ENCODE results near the gene KRT36.

The KRT36 gene

GRCh38 chr17:41481036-41481435, 8.7 kb downstream of the KRT36 start, which contains the start of gene KRT35:
Gene KRT35, minus strand, starts transcription at chr17:41481151. Its CDS starts 54 bp downstream, at chr17:41481097.
- Histone ChIP-seq H3K4me3 (ENCODE audit: insufficient read length, low read depth) (no peak within 1 kb of the TSS), H3K27me3 (ENCODE audit: insufficient read depth, insufficient read length) (no peaks in the 10 kb centered on the region), H3K4me1 (ENCODE audit: insufficient read depth, insufficient read length) (no peaks in the 10 kb centered on the region), H3K9ac (ENCODE audit: insufficient read length, low read depth) (no peak within 1 kb of the TSS), H3K9me3 (ENCODE audit: insufficient read depth, low read length) (no peaks in the 10 kb centered on the region), H3K36me3 (ENCODE audit: insufficient read depth, insufficient read length, low read length) (no peaks in the 10 kb centered on the region)
- TF ChIP-seq SUZ12 (IDR thresholded peaks at IDR 0.05; ENCODE audit: extremely low read depth, insufficient read depth, insufficient read length) (no peak), ZNF274 (IDR thresholded peaks at IDR 0.05; ENCODE audit: low read depth, low read length) (no peak), YY1 (IDR thresholded peaks at IDR 0.05; ENCODE audit: insufficient read depth, insufficient read length) (no peak)
- no peak for DNase-seq (ENCODE audit: low read depth, low spot score)

DNA sequence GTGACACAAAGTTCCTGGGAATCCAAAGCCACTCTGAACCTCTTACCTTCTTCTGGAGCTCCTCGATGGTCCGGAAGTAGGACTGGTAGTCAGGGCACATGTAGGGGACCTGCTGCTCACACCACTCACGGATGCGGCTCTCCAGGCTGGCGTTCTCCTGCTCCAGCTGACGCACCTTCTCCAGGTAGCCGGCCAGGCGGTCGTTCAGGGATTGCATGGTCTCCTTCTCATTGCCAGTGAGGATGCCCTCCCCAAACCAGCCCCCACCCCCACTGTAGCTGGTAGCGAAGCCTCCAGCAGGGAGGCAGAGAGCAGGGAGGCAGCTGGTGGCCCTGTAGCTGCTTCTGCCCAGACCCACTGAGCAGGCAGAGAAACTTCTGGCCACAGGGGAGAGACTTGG, 9.1 kb downstream of the KRT36 start:
- DNase-seq (ENCODE audit: low read depth, low spot score) = no peak

DNA sequence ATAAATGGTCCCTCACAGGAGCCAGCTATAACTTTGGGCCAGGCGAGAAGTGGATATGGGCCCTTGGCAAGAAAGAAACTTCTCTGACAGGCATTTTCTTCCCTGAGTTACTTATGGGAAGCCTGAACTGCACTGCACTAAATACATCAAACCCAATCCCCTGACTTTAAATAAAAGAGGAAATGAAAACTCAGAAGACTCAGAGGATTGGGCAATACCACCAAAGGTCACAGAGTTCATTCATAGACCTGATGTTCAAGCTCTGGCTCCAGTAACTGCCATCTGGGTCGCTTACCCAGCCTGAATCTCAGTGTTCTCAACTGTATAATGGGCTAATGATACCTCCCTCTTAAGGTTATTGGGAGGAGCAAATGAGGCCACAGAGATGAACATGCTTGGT, 9.6 kb downstream of the KRT36 start:
- Histone ChIP-seq H3K9ac (ENCODE audit: insufficient read length, low read depth) (no peak overlapping the region), H3K4me1 (ENCODE audit: insufficient read depth, insufficient read length) (no peaks in the 10 kb centered on the region), H3K36me3 (ENCODE audit: insufficient read depth, insufficient read length, low read length) (no peaks in the 10 kb centered on the region), H3K9me3 (ENCODE audit: insufficient read depth, low read length) (no peaks in the 10 kb centered on the region), H3K4me3 (ENCODE audit: insufficient read length, low read depth) (no peak overlapping the region), H3K27me3 (ENCODE audit: insufficient read depth, insufficient read length) (no peaks in the 10 kb centered on the region)
- DNase-seq (ENCODE audit: low read depth, low spot score) = no peak
- TF ChIP-seq ZNF274 (IDR thresholded peaks at IDR 0.05; ENCODE audit: low read depth, low read length) (no peak), SUZ12 (IDR thresholded peaks at IDR 0.05; ENCODE audit: extremely low read depth, insufficient read depth, insufficient read length) (no peak), YY1 (IDR thresholded peaks at IDR 0.05; ENCODE audit: insufficient read depth, insufficient read length) (no peak)

More for the DNA sequence above, 9.1 kb downstream of the KRT36 start:
- Histone ChIP-seq H3K27me3 (ENCODE audit: insufficient read depth, insufficient read length) (no peaks in the 10 kb centered on the region), H3K4me3 (ENCODE audit: insufficient read length, low read depth) (no peak overlapping the region), H3K9ac (ENCODE audit: insufficient read length, low read depth) (no peak overlapping the region), H3K9me3 (ENCODE audit: insufficient read depth, low read length) (no peaks in the 10 kb centered on the region), H3K4me1 (ENCODE audit: insufficient read depth, insufficient read length) (no peaks in the 10 kb centered on the region), H3K36me3 (ENCODE audit: insufficient read depth, insufficient read length, low read length) (no peaks in the 10 kb centered on the region)
- TF ChIP-seq ZNF274 (IDR thresholded peaks at IDR 0.05; ENCODE audit: low read depth, low read length) (no peak), SUZ12 (IDR thresholded peaks at IDR 0.05; ENCODE audit: extremely low read depth, insufficient read depth, insufficient read length) (no peak), YY1 (IDR thresholded peaks at IDR 0.05; ENCODE audit: insufficient read depth, insufficient read length) (no peak)

DNA sequence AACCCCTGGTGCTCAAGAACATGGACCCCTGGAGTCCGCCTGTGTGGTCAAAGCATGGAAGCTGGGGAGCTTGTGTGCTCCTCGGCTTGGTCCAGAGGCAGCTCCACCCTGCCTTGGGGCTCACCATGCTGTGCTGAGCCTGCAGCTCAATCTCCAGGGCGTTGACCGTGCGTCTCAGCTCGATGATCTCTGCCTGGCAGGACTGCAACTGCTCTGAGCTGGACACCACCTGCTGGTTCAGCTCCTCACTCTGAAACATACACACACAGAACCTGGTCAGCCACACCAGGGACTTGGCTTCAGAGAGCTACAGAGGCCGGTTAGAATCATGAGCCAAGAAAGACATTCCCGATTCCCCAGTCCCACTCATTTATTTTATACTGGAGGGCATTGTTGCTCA, 11.5 kb downstream of the KRT36 start:
- Histone ChIP-seq H3K36me3 (ENCODE audit: insufficient read depth, insufficient read length, low read length) (no peaks in the 10 kb centered on the region), H3K9me3 (ENCODE audit: insufficient read depth, low read length) (no peaks in the 10 kb centered on the region), H3K9ac (ENCODE audit: insufficient read length, low read depth) (no peak overlapping the region), H3K4me3 (ENCODE audit: insufficient read length, low read depth) (no peak overlapping the region), H3K27me3 (ENCODE audit: insufficient read depth, insufficient read length) (no peaks in the 10 kb centered on the region), H3K4me1 (ENCODE audit: insufficient read depth, insufficient read length) (no peaks in the 10 kb centered on the region)
- DNase-seq (ENCODE audit: low read depth, low spot score) = no peak
- TF ChIP-seq ZNF274 (IDR thresholded peaks at IDR 0.05; ENCODE audit: low read depth, low read length) (no peak), SUZ12 (IDR thresholded peaks at IDR 0.05; ENCODE audit: extremely low read depth, insufficient read depth, insufficient read length) (no peak), YY1 (IDR thresholded peaks at IDR 0.05; ENCODE audit: insufficient read depth, insufficient read length) (no peak)

DNA sequence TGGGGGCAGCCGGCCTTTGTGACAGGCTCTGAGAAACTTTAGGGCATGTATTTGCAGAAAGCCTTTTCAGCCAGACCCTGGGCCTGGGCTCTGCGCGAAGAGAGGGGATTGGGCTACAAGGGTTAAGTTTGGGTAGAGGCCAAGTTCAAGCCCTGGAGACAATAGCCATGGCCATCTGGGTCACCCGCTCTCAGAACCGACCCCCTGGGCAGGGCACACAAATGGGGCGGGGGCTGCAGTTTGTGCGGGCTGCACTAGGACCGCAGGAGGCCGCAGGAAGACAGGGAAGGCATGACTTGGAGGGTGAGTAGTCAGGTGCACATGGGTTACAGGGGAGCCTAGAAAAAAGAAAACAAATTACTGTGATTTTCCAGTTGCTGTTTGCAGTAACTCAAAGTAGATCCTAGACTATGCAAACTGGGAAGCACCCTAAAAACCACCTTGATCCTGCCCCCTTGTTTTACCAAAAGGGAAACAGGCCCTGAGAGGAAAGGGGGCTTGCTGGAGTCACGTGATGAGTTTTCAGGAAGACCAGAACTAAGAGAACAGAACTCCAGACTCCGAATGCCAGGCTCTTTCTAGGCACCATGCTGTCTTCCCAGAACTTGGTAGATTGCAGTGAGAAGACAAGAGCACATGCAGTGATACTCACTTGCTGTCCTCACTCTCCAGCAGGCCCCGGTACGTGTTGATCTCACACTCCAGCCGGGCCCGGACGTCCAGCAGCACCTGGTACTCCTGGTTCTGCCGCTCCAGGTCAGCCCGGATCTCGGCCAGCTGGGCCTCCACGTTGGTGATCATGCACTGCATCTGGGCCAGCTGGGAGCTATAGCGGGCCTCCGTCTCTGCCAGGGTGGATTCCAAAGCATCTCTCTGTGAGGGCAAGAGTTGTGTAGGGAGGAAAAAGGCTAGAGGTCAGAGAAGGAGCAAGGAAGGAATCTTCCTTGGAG, 12.6 kb downstream of the KRT36 start:
- TF ChIP-seq SUZ12 (IDR thresholded peaks at IDR 0.05; ENCODE audit: extremely low read depth, insufficient read depth, insufficient read length) (no peak), ZNF274 (IDR thresholded peaks at IDR 0.05; ENCODE audit: low read depth, low read length) (no peak), YY1 (IDR thresholded peaks at IDR 0.05; ENCODE audit: insufficient read depth, insufficient read length) (no peak)
- Histone ChIP-seq H3K9me3 (ENCODE audit: insufficient read depth, low read length) (peaks cover 2% of the 10 kb centered on the region; the same call in 1 of the 2 replicates), H3K27me3 (ENCODE audit: insufficient read depth, insufficient read length) (no peaks in the 10 kb centered on the region), H3K4me3 (ENCODE audit: insufficient read length, low read depth) (no peak overlapping the region), H3K9ac (ENCODE audit: insufficient read length, low read depth) (no peak overlapping the region), H3K4me1 (ENCODE audit: insufficient read depth, insufficient read length) (no peaks in the 10 kb centered on the region), H3K36me3 (ENCODE audit: insufficient read depth, insufficient read length, low read length) (no peaks in the 10 kb centered on the region)
- DNase-seq (ENCODE audit: low read depth, low spot score) = no peak

DNA sequence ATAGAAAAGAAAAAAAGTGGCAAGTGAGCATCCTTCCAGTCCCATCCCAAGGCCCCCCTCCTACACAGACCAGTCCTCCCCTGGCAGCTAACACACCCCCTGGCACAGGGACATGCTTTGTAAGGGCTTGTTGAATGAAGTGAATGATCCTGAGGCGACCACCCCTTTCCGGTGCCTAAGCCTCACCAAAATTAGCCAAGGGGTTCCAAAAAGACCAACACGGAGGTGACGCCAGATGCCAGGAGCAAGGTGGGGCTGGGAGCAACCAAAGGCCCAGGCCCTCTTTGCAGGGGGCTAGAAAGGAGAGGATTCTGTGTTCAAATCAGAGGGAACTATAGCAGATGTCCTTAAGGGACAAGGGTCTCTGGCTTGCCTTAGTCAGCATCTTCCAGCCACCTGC, 14.3 kb downstream of the KRT36 start:
- no peak overlapping the region for H3K9ac ChIP-seq (ENCODE audit: insufficient read length, low read depth)
- no peaks in the 10 kb centered on the region for H3K27me3 ChIP-seq (ENCODE audit: insufficient read depth, insufficient read length)
- no peaks in the 10 kb centered on the region for H3K36me3 ChIP-seq (ENCODE audit: insufficient read depth, insufficient read length, low read length)
- TF ChIP-seq YY1 (IDR thresholded peaks at IDR 0.05; ENCODE audit: insufficient read depth, insufficient read length) (no peak), ZNF274 (IDR thresholded peaks at IDR 0.05; ENCODE audit: low read depth, low read length) (no peak), SUZ12 (IDR thresholded peaks at IDR 0.05; ENCODE audit: extremely low read depth, insufficient read depth, insufficient read length) (no peak)
- peaks cover 11% of the 10 kb centered on the region; the same call in 1 of the 2 replicates for H3K9me3 ChIP-seq (ENCODE audit: insufficient read depth, low read length)
- H3K4me3 ChIP-seq (ENCODE audit: insufficient read length, low read depth) = no peak overlapping the region
- no peak for DNase-seq (ENCODE audit: low read depth, low spot score)
- no peaks in the 10 kb centered on the region for H3K4me1 ChIP-seq (ENCODE audit: insufficient read depth, insufficient read length)

DNA sequence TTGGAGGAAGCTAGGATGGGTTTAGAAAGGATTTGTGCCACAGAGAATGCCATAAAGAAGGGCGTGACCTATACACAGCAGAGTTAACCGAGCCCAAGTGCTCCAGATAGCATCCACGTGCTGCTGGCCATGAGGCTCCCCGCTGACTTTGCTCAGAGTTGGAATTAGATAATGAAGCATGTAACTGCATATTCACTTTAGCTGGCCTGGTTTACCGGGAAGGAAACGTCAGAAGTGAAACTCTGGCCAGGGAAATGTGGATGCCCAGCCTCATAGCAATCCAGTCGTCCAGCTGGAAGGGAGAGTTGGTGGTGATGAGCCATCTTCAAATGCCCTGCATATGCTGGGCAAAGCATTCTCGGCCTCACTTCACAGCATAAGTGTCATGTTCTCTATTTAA, 14.8 kb downstream of the KRT36 start:
- Histone ChIP-seq H3K9me3 (ENCODE audit: insufficient read depth, low read length) (peaks cover 11% of the 10 kb centered on the region; the same call in 1 of the 2 replicates), H3K27me3 (ENCODE audit: insufficient read depth, insufficient read length) (no peaks in the 10 kb centered on the region), H3K9ac (ENCODE audit: insufficient read length, low read depth) (no peak overlapping the region), H3K4me3 (ENCODE audit: insufficient read length, low read depth) (no peak overlapping the region), H3K4me1 (ENCODE audit: insufficient read depth, insufficient read length) (no peaks in the 10 kb centered on the region), H3K36me3 (ENCODE audit: insufficient read depth, insufficient read length, low read length) (no peaks in the 10 kb centered on the region)
- no peak for DNase-seq (ENCODE audit: low read depth, low spot score)
- no peak for TF ChIP-seq SUZ12 (IDR thresholded peaks at IDR 0.05; ENCODE audit: extremely low read depth, insufficient read depth, insufficient read length)
- no peak for TF ChIP-seq ZNF274 (IDR thresholded peaks at IDR 0.05; ENCODE audit: low read depth, low read length)
- no peak for TF ChIP-seq YY1 (IDR thresholded peaks at IDR 0.05; ENCODE audit: insufficient read depth, insufficient read length)

Measured in NT2/D1 (cell line).